GM23338 (cell line): ENCODE results near the gene ZBTB39. TPM values are rescaled to one million over a fixed set of nuclear protein-coding genes. Genes with fewer than 3 reads are reported as not detected.

Experiments used
- ATAC-seq: fragments of 200-7000 bp; cut with Tn5 transposase; 3 replicates; pipeline ENCODE4 v1.9.1; 2020
- DNase-seq: peaks from one replicate; pipeline ENCODE4 v3.0.0-alpha.2; 2015; ENCODE audit warnings: low spot score
- H2AFZ ChIP-seq: fragments of 200-600 bp; sonication (generic); 2 replicates; pipeline ENCODE4 v1.8.0; 2016; ENCODE audit warnings: antibody characterized with exemption, mild to moderate bottlenecking, moderate library complexity
- H3F3A ChIP-seq: fragments of 200-600 bp; sonication (generic); replicated peaks from 2 replicates; pipeline ENCODE4 v1.8.0; 2017; ENCODE audit warnings: antibody characterized with exemption, mixed run types, low read depth
- H3K27ac ChIP-seq: fragments of 200-600 bp; sonication (generic); 2 replicates; pipeline ENCODE4 v1.6.1; 2016; ENCODE audit warnings: low read depth
- H3K27me3 ChIP-seq: fragments of 200-600 bp; sonication (generic); 2 replicates; pipeline ENCODE4 v1.8.0; 2016; ENCODE audit warnings: mild to moderate bottlenecking, mixed run types, moderate library complexity; ENCODE audit not compliant: insufficient read depth
- H3K36me3 ChIP-seq: fragments of 200-600 bp; sonication (generic); 2 replicates; pipeline ENCODE4 v1.8.0; 2016; ENCODE audit warnings: mild to moderate bottlenecking; ENCODE audit not compliant: insufficient read depth
- H3K4me1 ChIP-seq: fragments of 200-600 bp; sonication (generic); 2 replicates; pipeline ENCODE4 v1.8.0; 2016; ENCODE audit warnings: mild to moderate bottlenecking, moderate library complexity; ENCODE audit not compliant: insufficient read depth
- H3K4me2 ChIP-seq: fragments of 200-600 bp; sonication (generic); 2 replicates; pipeline ENCODE4 v1.7.1; 2017; ENCODE audit warnings: mixed run types
- H3K4me3 ChIP-seq: fragments of 200-600 bp; sonication (generic); 2 replicates; pipeline ENCODE4 v1.6.1; 2016; ENCODE audit warnings: mixed run types
- H3K79me2 ChIP-seq: fragments of 200-600 bp; sonication (generic); replicated peaks from 2 replicates; pipeline ENCODE4 v1.8.0; 2017; ENCODE audit warnings: mild to moderate bottlenecking; ENCODE audit not compliant: insufficient read depth
- H3K9me2 ChIP-seq: fragments of 200-600 bp; sonication (generic); 2 replicates; pipeline ENCODE4 v1.8.0; 2017; ENCODE audit not compliant: insufficient read depth
- H4K20me1 ChIP-seq: fragments of 200-600 bp; sonication (generic); replicated peaks from 2 replicates; pipeline ENCODE4 v1.8.0; 2017; ENCODE audit warnings: mild to moderate bottlenecking; ENCODE audit not compliant: insufficient read depth
- H3K27ac Mint-ChIP-seq: 2 replicates; pipeline ENCODE4 v1.8.0; 2020; ENCODE audit warnings: inconsistent platforms, mild to moderate bottlenecking, moderate library complexity, mixed read lengths
- H3K27me3 Mint-ChIP-seq: 3 replicates; pipeline ENCODE4 v1.8.0; 2022; ENCODE audit warnings: low read depth, mild to moderate bottlenecking, moderate library complexity, mixed read lengths, inconsistent platforms; ENCODE audit not compliant: insufficient read depth, poor library complexity
- H3K36me3 Mint-ChIP-seq: 3 replicates; pipeline ENCODE4 v1.8.0; 2021; ENCODE audit warnings: low read depth, mild to moderate bottlenecking, inconsistent platforms, moderate library complexity, mixed read lengths
- H3K4me1 Mint-ChIP-seq: 3 replicates; pipeline ENCODE4 v1.8.0; 2020; ENCODE audit warnings: mild to moderate bottlenecking, inconsistent platforms, mixed read lengths
- H3K4me3 Mint-ChIP-seq: 3 replicates; pipeline ENCODE4 v1.8.0; 2021; ENCODE audit warnings: moderate library complexity, mild to moderate bottlenecking, inconsistent platforms, mixed read lengths
- H3K9me3 Mint-ChIP-seq: 3 replicates; pipeline ENCODE4 v1.8.0; 2020; ENCODE audit warnings: moderate library complexity, mild to moderate bottlenecking, inconsistent platforms, mixed read lengths
- CREB1 ChIP-seq: fragments of 250-450 bp; sonication (Bioruptor Pico); IDR thresholded peaks from 2 replicates; pipeline ENCODE4 v1.5.0; 2020; ENCODE audit warnings: low read depth, mild to moderate bottlenecking, moderate library complexity
- EZH2phosphoT487 ChIP-seq: fragments of 200-600 bp; sonication (generic); IDR thresholded peaks from one replicate; pipeline ENCODE4 v1.8.1; 2018; ENCODE audit warnings: antibody characterized with exemption; ENCODE audit not compliant: unreplicated experiment
- NANOG ChIP-seq: IDR thresholded peaks from 2 replicates; pipeline ENCODE4 v1.6.1; 2016; ENCODE audit warnings: antibody characterized with exemption, borderline replicate concordance
- POLR2AphosphoS5 ChIP-seq: IDR thresholded peaks from 2 replicates; pipeline ENCODE4 v1.6.1; 2016; ENCODE audit warnings: antibody characterized with exemption, low read depth
- STAT1 ChIP-seq: IDR thresholded peaks from one replicate; pipeline ENCODE4 v1.6.1; 2016; ENCODE audit warnings: antibody characterized with exemption; ENCODE audit not compliant: unreplicated experiment
- ZNF331 ChIP-seq: fragments of 250-450 bp; sonication (Bioruptor Pico); IDR thresholded peaks from 2 replicates; pipeline ENCODE4 v1.5.0; 2020; ENCODE audit warnings: low read depth, mild to moderate bottlenecking, moderate library complexity
- polyA plus RNA-seq: library from polyadenylated mRNA; unstranded; fragments of >200 nt; fragmentation: Nextera tagmentation; extraction: Ambion mirVana; gene quantifications from 2 replicates; pipeline ENCODE4 v1.2.1, GENCODE V29; 2016
- total RNA-seq: library from RNA; depleted of rRNA; stranded (reverse); fragments of >200 nt; shearing (Covaris generic); gene quantifications from 2 replicates; pipeline ENCODE4 v1.2.3, GENCODE V29; 2014
- TF ChIP-seq, protein P1 (sequence below): fragments of 250-450 bp; sonication (Bioruptor Pico); IDR thresholded peaks from 2 replicates; pipeline ENCODE4 v1.5.0; 2020; ENCODE audit warnings: mild to moderate bottlenecking, moderate library complexity
- TF ChIP-seq, protein P2 (sequence below), 2 experiments: fragments of 200-600 bp in 1 of 2; sonication (generic) in 1 of 2; conservative IDR thresholded peaks; 2 replicates each; pipeline versions ENCODE4 v1.5.1 to v1.6.1; 2016 to 2017; ENCODE audit warnings: antibody characterized with exemption in 2 of 2, low read depth in 2 of 2, mild to moderate bottlenecking in 2 of 2, moderate library complexity in 1 of 2

Gene ZBTB39
- total and polyA plus RNA-seq, 2 experiments from 2014 or later = 6.6 to 26.7 TPM

DNA sequence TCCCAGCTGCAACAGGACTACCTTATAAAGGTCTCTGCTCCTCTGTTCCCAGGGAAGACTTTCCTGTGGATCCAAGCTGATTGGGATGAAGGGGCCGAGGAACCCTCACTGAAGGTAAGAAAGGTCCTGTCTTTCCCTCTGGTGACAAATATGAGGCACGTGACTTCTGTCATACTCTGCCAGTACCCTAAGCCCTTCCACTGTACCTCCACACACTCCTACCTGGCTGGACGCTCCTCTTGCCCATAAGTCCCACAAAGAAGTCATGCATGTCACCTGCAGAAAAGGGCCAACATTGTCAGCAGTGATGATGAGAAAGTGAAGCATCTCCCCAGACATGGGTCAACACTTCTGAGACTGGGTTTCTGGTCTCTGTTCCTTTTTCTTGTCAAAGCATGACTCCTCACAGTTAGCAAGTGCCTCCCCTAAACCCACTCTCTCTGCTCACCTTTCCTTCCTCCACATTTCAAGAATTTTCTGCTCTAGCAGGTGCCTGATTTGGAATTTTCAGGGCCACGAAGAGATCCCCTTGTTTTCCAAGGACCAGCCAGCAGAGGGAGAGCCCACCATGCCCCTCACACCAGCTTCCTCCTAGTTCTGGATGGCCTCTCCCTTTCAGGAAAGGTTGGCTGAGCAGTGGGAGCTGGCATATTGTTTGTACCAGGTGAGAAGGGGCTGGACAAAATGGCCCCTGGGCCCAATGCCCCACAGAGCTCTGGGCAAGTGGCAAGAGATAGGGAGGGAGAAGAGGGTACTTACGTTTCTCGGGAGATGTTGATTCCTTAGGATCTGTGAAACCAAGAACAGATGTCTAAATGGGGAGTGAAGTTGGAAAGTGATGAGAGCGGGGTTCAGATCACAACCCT lies 6.5 kb upstream of the ZBTB39 start:
- Mint-ChIP-seq H3K4me1 (peaks cover 61% of the 10 kb centered on the region), H3K36me3 (peaks cover 3% of the 10 kb centered on the region; the same call in 1 of the 3 replicates)

DNA sequence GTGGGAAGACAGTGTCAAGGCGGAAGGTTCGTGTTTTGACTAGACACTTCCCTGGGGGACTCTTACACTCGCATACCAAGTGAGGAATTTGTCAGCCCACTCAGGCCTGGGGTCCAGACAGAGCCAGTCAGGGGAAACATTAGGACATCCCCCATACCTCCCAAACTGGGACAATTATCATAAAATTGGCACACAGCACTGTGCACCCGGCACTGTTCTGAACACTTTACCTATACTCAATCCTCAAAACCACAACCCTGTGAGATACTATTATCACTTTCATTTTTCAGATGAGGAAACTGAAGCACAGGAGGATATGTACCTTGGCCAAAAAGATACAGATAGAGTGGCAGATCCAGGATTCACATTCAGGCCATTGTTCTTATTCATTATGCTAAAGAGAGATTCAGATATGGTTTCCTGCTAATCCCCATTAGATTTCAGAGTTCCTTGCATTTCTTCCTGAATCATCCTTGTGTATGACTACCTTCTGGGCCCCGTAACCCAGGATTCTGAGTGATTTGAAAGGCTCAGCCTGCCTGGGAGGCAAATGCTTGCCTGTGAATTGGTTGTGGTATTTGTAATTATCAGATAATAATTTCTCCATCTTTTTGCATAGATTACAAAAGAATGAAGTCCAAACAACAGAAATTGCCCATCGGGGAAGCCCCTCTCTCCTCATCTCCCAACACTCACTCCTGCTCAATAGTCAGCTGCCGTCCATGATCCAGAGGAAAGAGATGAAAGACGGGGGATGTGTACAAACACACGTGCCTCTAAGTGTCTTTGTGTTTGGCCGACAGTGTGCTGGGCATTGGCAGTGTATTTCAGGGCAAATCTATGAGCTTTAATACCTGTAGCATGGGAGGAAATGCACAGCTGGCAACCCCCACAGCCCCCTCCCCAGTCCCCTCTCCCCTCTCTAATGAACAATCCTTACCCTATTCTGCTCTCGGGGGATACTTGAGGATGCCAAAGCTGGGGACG lies 5.4 kb upstream of the ZBTB39 start:
- H3K79me2 ChIP-seq = no peaks in the 10 kb centered on the region
- H3K4me1 ChIP-seq = peaks cover 48% of the 10 kb centered on the region
- peaks cover 62% of the 10 kb centered on the region for H3K4me1 Mint-ChIP-seq
- H3F3A ChIP-seq = peaks cover 7% of the 10 kb centered on the region; the same call in 1 of the 2 replicates
- H3K36me3 Mint-ChIP-seq = peaks cover 3% of the 10 kb centered on the region; the same call in 1 of the 3 replicates
- H3K4me3 ChIP-seq = no peak overlapping the region
- H3K27ac Mint-ChIP-seq = no peak overlapping the region; the same call in 1 of the 2 replicates
- no peaks in the 10 kb centered on the region for H3K36me3 ChIP-seq
- H2AFZ ChIP-seq = peak overlapping the region; percentile 47; the same call in 1 of the 2 replicates
- DNase-seq = no peak
- no peaks in the 10 kb centered on the region for H3K9me2 ChIP-seq
- ATAC-seq = no peak
- H3K27ac ChIP-seq = no peak overlapping the region
- H3K27me3 Mint-ChIP-seq = peaks cover 5% of the 10 kb centered on the region
- H3K4me3 Mint-ChIP-seq = no peak overlapping the region
- no peaks in the 10 kb centered on the region for H4K20me1 ChIP-seq
- no peaks in the 10 kb centered on the region for H3K9me3 Mint-ChIP-seq
- no peaks in the 10 kb centered on the region for H3K27me3 ChIP-seq
- H3K4me2 ChIP-seq = 0 out of 2 replicates have a peak overlapping the region, but pooled peaks have one; percentile 23
- no peak for TF ChIP-seq STAT1
- TF ChIP-seq POLR2AphosphoS5 = no peak
- no peak for TF ChIP-seq CREB1 (CRISPR knock-in tag)
- TF ChIP-seq NANOG = no peak
- TF ChIP-seq ZNF331 (CRISPR knock-in tag) = no peak
- TF ChIP-seq, protein P1, sequence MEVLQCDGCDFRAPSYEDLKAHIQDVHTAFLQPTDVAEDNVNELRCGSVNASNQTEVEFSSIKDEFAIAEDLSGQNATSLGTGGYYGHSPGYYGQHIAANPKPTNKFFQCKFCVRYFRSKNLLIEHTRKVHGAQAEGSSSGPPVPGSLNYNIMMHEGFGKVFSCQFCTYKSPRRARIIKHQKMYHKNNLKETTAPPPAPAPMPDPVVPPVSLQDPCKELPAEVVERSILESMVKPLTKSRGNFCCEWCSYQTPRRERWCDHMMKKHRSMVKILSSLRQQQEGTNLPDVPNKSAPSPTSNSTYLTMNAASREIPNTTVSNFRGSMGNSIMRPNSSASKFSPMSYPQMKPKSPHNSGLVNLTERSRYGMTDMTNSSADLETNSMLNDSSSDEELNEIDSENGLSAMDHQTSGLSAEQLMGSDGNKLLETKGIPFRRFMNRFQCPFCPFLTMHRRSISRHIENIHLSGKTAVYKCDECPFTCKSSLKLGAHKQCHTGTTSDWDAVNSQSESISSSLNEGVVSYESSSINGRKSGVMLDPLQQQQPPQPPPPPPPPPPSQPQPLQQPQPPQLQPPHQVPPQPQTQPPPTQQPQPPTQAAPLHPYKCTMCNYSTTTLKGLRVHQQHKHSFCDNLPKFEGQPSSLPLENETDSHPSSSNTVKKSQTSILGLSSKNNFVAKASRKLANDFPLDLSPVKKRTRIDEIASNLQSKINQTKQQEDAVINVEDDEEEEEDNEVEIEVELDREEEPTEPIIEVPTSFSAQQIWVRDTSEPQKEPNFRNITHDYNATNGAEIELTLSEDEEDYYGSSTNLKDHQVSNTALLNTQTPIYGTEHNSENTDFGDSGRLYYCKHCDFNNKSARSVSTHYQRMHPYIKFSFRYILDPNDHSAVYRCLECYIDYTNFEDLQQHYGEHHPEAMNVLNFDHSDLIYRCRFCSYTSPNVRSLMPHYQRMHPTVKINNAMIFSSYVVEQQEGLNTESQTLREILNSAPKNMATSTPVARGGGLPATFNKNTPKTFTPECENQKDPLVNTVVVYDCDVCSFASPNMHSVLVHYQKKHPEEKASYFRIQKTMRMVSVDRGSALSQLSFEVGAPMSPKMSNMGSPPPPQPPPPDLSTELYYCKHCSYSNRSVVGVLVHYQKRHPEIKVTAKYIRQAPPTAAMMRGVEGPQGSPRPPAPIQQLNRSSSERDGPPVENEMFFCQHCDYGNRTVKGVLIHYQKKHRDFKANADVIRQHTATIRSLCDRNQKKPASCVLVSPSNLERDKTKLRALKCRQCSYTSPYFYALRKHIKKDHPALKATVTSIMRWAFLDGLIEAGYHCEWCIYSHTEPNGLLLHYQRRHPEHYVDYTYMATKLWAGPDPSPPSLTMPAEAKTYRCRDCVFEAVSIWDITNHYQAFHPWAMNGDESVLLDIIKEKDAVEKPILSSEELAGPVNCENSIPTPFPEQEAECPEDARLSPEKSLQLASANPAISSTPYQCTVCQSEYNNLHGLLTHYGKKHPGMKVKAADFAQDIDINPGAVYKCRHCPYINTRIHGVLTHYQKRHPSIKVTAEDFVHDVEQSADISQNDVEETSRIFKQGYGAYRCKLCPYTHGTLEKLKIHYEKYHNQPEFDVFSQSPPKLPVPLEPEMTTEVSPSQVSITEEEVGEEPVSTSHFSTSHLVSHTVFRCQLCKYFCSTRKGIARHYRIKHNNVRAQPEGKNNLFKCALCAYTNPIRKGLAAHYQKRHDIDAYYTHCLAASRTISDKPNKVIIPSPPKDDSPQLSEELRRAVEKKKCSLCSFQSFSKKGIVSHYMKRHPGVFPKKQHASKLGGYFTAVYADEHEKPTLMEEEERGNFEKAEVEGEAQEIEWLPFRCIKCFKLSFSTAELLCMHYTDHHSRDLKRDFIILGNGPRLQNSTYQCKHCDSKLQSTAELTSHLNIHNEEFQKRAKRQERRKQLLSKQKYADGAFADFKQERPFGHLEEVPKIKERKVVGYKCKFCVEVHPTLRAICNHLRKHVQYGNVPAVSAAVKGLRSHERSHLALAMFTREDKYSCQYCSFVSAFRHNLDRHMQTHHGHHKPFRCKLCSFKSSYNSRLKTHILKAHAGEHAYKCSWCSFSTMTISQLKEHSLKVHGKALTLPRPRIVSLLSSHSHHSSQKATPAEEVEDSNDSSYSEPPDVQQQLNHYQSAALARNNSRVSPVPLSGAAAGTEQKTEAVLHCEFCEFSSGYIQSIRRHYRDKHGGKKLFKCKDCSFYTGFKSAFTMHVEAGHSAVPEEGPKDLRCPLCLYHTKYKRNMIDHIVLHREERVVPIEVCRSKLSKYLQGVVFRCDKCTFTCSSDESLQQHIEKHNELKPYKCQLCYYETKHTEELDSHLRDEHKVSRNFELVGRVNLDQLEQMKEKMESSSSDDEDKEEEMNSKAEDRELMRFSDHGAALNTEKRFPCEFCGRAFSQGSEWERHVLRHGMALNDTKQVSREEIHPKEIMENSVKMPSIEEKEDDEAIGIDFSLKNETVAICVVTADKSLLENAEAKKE (CRISPR knock-in tag) = no peak
- TF ChIP-seq EZH2phosphoT487 = no peak

More for the DNA sequence above, 6.5 kb upstream of the ZBTB39 start:
- Mint-ChIP-seq H3K27ac (no peak overlapping the region), H3K4me3 (no peak overlapping the region), H3K9me3 (no peaks in the 10 kb centered on the region), H3K27me3 (peaks cover 5% of the 10 kb centered on the region)
- Histone ChIP-seq H3K79me2 (no peaks in the 10 kb centered on the region), H3K27me3 (no peaks in the 10 kb centered on the region), H3K9me2 (no peaks in the 10 kb centered on the region), H3K4me2 (no peak overlapping the region), H3K27ac (no peak overlapping the region), H3K36me3 (no peaks in the 10 kb centered on the region), H3F3A (no peaks in the 10 kb centered on the region; the same call in 1 of the 2 replicates), H4K20me1 (no peaks in the 10 kb centered on the region), H3K4me3 (no peak overlapping the region), H2AFZ (no peak overlapping the region), H3K4me1 (peaks cover 48% of the 10 kb centered on the region)
- ATAC-seq (peak; percentile 4; the same call in 1 of the 3 replicates), DNase-seq (peak; percentile 52)
- no peak for TF ChIP-seq CREB1 (CRISPR knock-in tag)
- TF ChIP-seq, protein P2, sequence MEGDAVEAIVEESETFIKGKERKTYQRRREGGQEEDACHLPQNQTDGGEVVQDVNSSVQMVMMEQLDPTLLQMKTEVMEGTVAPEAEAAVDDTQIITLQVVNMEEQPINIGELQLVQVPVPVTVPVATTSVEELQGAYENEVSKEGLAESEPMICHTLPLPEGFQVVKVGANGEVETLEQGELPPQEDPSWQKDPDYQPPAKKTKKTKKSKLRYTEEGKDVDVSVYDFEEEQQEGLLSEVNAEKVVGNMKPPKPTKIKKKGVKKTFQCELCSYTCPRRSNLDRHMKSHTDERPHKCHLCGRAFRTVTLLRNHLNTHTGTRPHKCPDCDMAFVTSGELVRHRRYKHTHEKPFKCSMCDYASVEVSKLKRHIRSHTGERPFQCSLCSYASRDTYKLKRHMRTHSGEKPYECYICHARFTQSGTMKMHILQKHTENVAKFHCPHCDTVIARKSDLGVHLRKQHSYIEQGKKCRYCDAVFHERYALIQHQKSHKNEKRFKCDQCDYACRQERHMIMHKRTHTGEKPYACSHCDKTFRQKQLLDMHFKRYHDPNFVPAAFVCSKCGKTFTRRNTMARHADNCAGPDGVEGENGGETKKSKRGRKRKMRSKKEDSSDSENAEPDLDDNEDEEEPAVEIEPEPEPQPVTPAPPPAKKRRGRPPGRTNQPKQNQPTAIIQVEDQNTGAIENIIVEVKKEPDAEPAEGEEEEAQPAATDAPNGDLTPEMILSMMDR (conservative IDR thresholded peaks at IDR 0.05; ENCODE audit: low read depth in 2 of 2) = peak; percentile 48 to 60
- no peak for TF ChIP-seq NANOG
